Neural cell (in vitro differentiated cells): ENCODE results near the gene SERAC1.

ENCODE experiments used
- EP300 ChIP-seq: fragments of 450-650 bp; conservative IDR thresholded peaks from 2 replicates; pipeline ENCODE4 v1.6.1; 2014; ENCODE audit warnings: antibody characterized with exemption, mild to moderate bottlenecking, moderate library complexity; ENCODE audit not compliant: poor library complexity, severe bottlenecking
- EZH2 ChIP-seq: fragments of 200-600, 300-800 bp; shearing (Covaris generic), sonication (generic); IDR thresholded peaks from 2 replicates; pipeline ENCODE4 v1.6.1; 2014; ENCODE audit warnings: antibody characterized with exemption, low read length, borderline replicate concordance, mild to moderate bottlenecking; ENCODE audit not compliant: insufficient read depth, poor library complexity, severe bottlenecking
- MXI1 ChIP-seq: fragments of 450-650 bp; conservative IDR thresholded peaks from 2 replicates; pipeline ENCODE4 v1.6.1; 2014; ENCODE audit warnings: antibody characterized with exemption, mild to moderate bottlenecking; ENCODE audit not compliant: poor library complexity, severe bottlenecking
- POLR2AphosphoS5 ChIP-seq: IDR thresholded peaks from 2 replicates; pipeline ENCODE4 v1.6.1; 2012
- RAD21 ChIP-seq: fragments of 450-650 bp; conservative IDR thresholded peaks from 2 replicates; pipeline ENCODE4 v1.6.1; 2014; ENCODE audit warnings: antibody characterized with exemption, mild to moderate bottlenecking, moderate library complexity
- TAF1 ChIP-seq: IDR thresholded peaks from 2 replicates; pipeline ENCODE4 v1.6.1; 2012; ENCODE audit warnings: low read depth
- TF ChIP-seq, protein P1 (sequence below): fragments of 450-650 bp; IDR thresholded peaks from 2 replicates; pipeline ENCODE4 v1.5.1; 2014; ENCODE audit warnings: antibody characterized with exemption, mild to moderate bottlenecking, moderate library complexity; ENCODE audit not compliant: poor library complexity, severe bottlenecking
- TF ChIP-seq, protein P2 (sequence below): IDR thresholded peaks from 2 replicates; pipeline ENCODE4 v1.6.1; 2012; ENCODE audit warnings: borderline replicate concordance

DNA sequence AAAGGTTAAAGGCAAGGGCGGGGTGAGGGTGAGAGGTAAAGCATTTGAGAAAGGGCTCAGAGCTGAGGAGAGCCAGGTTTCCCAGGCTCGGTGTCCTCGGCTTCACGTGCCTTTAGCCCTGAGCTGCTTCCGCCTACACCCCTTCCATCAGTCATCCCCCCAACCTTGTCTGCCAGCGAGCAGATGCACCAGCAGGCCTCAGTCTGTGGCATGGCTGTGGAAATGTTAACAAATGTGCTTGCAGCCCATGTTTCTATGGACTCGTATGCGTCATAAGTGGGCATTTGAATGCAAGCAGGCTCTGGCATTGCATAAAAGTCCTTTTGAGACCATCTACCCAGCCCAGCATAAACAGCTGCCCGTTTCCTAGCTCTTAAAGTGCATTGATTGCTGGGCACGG lies 97.5 kb downstream of the SERAC1 start:
- TF ChIP-seq, protein P1, sequence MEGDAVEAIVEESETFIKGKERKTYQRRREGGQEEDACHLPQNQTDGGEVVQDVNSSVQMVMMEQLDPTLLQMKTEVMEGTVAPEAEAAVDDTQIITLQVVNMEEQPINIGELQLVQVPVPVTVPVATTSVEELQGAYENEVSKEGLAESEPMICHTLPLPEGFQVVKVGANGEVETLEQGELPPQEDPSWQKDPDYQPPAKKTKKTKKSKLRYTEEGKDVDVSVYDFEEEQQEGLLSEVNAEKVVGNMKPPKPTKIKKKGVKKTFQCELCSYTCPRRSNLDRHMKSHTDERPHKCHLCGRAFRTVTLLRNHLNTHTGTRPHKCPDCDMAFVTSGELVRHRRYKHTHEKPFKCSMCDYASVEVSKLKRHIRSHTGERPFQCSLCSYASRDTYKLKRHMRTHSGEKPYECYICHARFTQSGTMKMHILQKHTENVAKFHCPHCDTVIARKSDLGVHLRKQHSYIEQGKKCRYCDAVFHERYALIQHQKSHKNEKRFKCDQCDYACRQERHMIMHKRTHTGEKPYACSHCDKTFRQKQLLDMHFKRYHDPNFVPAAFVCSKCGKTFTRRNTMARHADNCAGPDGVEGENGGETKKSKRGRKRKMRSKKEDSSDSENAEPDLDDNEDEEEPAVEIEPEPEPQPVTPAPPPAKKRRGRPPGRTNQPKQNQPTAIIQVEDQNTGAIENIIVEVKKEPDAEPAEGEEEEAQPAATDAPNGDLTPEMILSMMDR, result no peak
- TF ChIP-seq EP300 (no peak), EZH2 (no peak), TAF1 (no peak), RAD21 (no peak), MXI1 (no peak), POLR2AphosphoS5 (no peak)
- TF ChIP-seq, protein P2, sequence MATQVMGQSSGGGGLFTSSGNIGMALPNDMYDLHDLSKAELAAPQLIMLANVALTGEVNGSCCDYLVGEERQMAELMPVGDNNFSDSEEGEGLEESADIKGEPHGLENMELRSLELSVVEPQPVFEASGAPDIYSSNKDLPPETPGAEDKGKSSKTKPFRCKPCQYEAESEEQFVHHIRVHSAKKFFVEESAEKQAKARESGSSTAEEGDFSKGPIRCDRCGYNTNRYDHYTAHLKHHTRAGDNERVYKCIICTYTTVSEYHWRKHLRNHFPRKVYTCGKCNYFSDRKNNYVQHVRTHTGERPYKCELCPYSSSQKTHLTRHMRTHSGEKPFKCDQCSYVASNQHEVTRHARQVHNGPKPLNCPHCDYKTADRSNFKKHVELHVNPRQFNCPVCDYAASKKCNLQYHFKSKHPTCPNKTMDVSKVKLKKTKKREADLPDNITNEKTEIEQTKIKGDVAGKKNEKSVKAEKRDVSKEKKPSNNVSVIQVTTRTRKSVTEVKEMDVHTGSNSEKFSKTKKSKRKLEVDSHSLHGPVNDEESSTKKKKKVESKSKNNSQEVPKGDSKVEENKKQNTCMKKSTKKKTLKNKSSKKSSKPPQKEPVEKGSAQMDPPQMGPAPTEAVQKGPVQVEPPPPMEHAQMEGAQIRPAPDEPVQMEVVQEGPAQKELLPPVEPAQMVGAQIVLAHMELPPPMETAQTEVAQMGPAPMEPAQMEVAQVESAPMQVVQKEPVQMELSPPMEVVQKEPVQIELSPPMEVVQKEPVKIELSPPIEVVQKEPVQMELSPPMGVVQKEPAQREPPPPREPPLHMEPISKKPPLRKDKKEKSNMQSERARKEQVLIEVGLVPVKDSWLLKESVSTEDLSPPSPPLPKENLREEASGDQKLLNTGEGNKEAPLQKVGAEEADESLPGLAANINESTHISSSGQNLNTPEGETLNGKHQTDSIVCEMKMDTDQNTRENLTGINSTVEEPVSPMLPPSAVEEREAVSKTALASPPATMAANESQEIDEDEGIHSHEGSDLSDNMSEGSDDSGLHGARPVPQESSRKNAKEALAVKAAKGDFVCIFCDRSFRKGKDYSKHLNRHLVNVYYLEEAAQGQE, result no peak
